ENCODE data around the gene FLRT3. TPM values are rescaled to one million over a fixed set of nuclear protein-coding genes. Genes with fewer than 3 reads are reported as not detected.
A peak's percentile ranks its signal among the peaks of the same experiment; 100 is the strongest.

Gene FLRT3
- total RNA-seq, 4 donors from 2014 or later, result 0.37 to 6.2 (median 4.0) TPM

DNA sequence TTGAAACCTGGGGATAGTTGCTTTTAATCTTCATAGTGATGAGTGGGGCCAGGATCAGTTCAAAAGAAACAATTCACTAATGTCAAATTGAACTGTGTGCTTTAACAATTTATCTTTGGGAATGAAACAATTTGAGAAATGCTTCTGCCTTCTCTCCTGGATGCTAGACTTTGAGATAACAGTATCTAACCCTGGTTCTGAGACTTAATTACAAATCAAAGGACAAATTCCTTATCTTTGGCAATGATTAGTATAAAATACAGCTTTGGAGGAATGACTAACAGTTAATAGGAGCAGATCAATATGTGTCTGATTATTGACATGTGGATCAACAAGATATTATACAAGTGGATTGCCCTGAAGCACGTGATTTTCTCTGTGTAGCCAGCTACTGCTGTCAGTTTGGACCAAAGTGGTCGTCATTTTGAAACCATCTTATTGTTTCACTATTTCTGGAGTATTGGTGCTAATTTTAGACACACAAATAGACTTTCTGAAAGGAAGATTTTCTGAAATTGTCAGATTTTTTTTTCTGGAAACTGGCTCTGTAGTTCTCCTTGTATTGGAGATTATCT is 6.2 kb upstream of the FLRT3 start:
- intact Hi-C loops (cut with DNase I; ENCODE audit: low total_unique reads) (no loop called here), in situ Hi-C loops (cut with MboI; ENCODE audit: low pct_ligation_motif_present in 1 of 4, low pct_unique_long_range_greater_than_20kb in 1 of 4, low sequenced_read_pairs in 3 of 4) (loop anchor here in 1 of 4 donors (25.0 kb wide), 1 partner anchor 894 kb away; no protein-coding TSS in a partner anchor)
- no peaks in the 10 kb centered on the region for H3K36me3 ChIP-seq
- no peaks in the 10 kb centered on the region for H3K4me1 ChIP-seq
- H3K27ac ChIP-seq, result no peak overlapping the region
- no peak for DNase-seq
- H3K4me3 ChIP-seq, result no peak overlapping the region
- no peak for TF ChIP-seq EP300 (IDR thresholded peaks at IDR 0.05; ENCODE audit: low read depth)
- TF ChIP-seq POLR2A (IDR thresholded peaks at IDR 0.05), result no peak
- TF ChIP-seq, protein P1, sequence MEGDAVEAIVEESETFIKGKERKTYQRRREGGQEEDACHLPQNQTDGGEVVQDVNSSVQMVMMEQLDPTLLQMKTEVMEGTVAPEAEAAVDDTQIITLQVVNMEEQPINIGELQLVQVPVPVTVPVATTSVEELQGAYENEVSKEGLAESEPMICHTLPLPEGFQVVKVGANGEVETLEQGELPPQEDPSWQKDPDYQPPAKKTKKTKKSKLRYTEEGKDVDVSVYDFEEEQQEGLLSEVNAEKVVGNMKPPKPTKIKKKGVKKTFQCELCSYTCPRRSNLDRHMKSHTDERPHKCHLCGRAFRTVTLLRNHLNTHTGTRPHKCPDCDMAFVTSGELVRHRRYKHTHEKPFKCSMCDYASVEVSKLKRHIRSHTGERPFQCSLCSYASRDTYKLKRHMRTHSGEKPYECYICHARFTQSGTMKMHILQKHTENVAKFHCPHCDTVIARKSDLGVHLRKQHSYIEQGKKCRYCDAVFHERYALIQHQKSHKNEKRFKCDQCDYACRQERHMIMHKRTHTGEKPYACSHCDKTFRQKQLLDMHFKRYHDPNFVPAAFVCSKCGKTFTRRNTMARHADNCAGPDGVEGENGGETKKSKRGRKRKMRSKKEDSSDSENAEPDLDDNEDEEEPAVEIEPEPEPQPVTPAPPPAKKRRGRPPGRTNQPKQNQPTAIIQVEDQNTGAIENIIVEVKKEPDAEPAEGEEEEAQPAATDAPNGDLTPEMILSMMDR (IDR thresholded peaks at IDR 0.05), result no peak
- no peak for TF ChIP-seq POLR2AphosphoS5 (IDR thresholded peaks at IDR 0.05)
- no peaks in the 10 kb centered on the region for H3K9me3 ChIP-seq
- H3K27me3 ChIP-seq, result no peaks in the 10 kb centered on the region
- 70 to 73% methylated on average over 2 of the region's 2 CpGs for WGBS, 2 donors (ENCODE audit: low coverage in 1 of 2)

DNA sequence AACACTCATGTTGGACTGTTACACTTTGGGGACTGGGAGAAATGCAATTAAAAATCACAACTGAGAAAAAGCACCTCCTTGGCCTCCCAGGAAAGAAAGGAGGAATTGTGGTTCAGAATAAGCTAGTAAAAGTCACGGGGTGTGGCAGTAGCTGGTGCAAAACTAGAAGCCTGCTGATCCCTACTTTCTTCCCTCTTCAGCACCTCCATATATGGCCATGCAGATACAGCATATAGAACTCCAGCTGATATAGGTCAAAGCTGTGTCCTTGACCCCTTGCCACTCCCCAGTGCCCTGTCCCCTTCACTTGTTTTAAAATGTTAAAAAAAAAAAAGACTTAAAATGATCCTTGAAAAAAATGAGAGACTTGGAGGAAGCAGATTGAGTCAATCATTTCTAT is 5.5 kb upstream of the FLRT3 start:
- Histone ChIP-seq H3K36me3 (no peaks in the 10 kb centered on the region), H3K9me3 (no peaks in the 10 kb centered on the region), H3K4me3 (no peak overlapping the region), H3K4me1 (no peaks in the 10 kb centered on the region), H3K27ac (no peak overlapping the region), H3K27me3 (no peaks in the 10 kb centered on the region)
- no peak for DNase-seq
- TF ChIP-seq, protein P1 (IDR thresholded peaks at IDR 0.05), result no peak
- TF ChIP-seq POLR2AphosphoS5 (IDR thresholded peaks at IDR 0.05) (no peak), POLR2A (IDR thresholded peaks at IDR 0.05) (no peak), EP300 (IDR thresholded peaks at IDR 0.05; ENCODE audit: low read depth) (no peak)
- WGBS, 2 donors (ENCODE audit: low coverage in 1 of 2), result 32 to 50% methylated on average over 1 of the region's 1 CpG
- intact Hi-C loops (cut with DNase I; ENCODE audit: low total_unique reads), result no loop called here
- in situ Hi-C loops (cut with MboI; ENCODE audit: low pct_ligation_motif_present in 1 of 4, low pct_unique_long_range_greater_than_20kb in 1 of 4, low sequenced_read_pairs in 3 of 4), result loop anchor here in 1 of 4 donors (25.0 kb wide), 1 partner anchor 894 kb away; no protein-coding TSS in a partner anchor

DNA sequence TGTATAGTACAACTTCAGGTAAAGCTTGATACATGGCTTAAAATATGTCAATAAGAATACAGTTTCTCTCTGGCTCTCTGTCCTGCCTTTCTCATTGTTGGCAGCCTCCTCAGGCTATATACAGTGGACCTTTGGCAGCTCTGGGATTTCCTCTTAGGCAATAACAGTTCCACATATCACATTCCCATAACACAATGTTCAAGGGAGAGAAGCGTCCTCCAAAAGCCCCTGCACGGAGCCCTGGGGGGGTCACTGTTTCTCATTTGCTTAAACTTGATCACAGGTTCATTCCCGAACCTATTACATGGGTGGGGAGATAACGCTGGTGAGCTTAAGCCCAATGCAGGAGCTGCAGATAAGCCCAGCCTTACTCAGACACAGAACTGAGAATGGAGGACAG is 4.4 kb upstream of the FLRT3 start:
- no peaks in the 10 kb centered on the region for H3K9me3 ChIP-seq
- 57 to 67% methylated on average over 1 to 4 of the region's 4 CpGs for WGBS, 2 donors (ENCODE audit: low coverage in 1 of 2)
- H3K36me3 ChIP-seq, result no peaks in the 10 kb centered on the region
- intact Hi-C loops (cut with DNase I; ENCODE audit: low total_unique reads) (loop anchor here (1.0 kb wide), 1 partner anchor 22 kb away; no protein-coding TSS in a partner anchor), in situ Hi-C loops (cut with MboI; ENCODE audit: low pct_ligation_motif_present in 1 of 4, low pct_unique_long_range_greater_than_20kb in 1 of 4, low sequenced_read_pairs in 3 of 4) (loop anchor here in 1 of 4 donors (25.0 kb wide), 1 partner anchor 896 kb away; no protein-coding TSS in a partner anchor)
- no peak overlapping the region for H3K27ac ChIP-seq
- H3K4me1 ChIP-seq, result peaks cover 0 to 2% (median 0%) of the 10 kb centered on the region in 4 donors
- TF ChIP-seq POLR2AphosphoS5 (IDR thresholded peaks at IDR 0.05), result no peak
- TF ChIP-seq EP300 (IDR thresholded peaks at IDR 0.05; ENCODE audit: low read depth), result no peak
- no peak for TF ChIP-seq POLR2A (IDR thresholded peaks at IDR 0.05)
- TF ChIP-seq, protein P1 (IDR thresholded peaks at IDR 0.05), result no peak
- no peak overlapping the region for H3K4me3 ChIP-seq
- DNase-seq, result no peak
- no peaks in the 10 kb centered on the region for H3K27me3 ChIP-seq

DNA sequence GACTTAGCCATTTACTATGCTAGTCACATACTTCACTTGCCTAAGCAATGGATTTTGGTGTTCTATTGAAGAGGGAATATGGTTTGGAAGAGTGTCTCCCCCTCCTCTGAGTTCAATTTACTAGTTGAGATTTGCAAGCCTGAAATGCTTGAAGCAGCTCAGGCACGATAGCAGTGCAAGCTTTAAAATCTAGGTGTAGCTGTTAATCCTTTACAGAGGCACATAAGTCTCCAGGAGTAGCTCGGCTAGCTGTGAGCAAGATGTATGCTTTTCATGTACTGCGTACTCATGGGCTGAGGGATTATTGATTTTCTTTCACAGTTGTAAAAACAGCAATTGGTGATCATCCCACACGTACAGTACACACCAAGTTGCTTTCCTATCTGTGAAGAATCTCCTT is 726 bp downstream of the FLRT3 start:
- Histone ChIP-seq H3K4me3 (peak overlapping the region in 3 of 4 donors; percentile 35 to 59 (median 40)), H3K27ac (peak overlapping the region; percentile 65 to 82 (median 72)), H3K27me3 (no peaks in the 10 kb centered on the region), H3K9me3 (no peaks in the 10 kb centered on the region), H3K36me3 (no peaks in the 10 kb centered on the region), H3K4me1 (peaks cover 0 to 15% (median 0%) of the 10 kb centered on the region in 4 donors)
- DNase-seq, result no peak
- intact Hi-C loops (cut with DNase I; ENCODE audit: low total_unique reads) (no loop called here), in situ Hi-C loops (cut with MboI; ENCODE audit: low pct_ligation_motif_present in 1 of 4, low pct_unique_long_range_greater_than_20kb in 1 of 4, low sequenced_read_pairs in 3 of 4) (loop anchor here in 1 of 4 donors (25.0 kb wide), 1 partner anchor 901 kb away; no protein-coding TSS in a partner anchor)
- 0 to 28% methylated on average over 1 to 4 of the region's 4 CpGs for WGBS, 2 donors (ENCODE audit: low coverage in 1 of 2)
- TF ChIP-seq, protein P1 (IDR thresholded peaks at IDR 0.05), result no peak
- no peak for TF ChIP-seq POLR2A (IDR thresholded peaks at IDR 0.05)
- TF ChIP-seq POLR2AphosphoS5 (IDR thresholded peaks at IDR 0.05), result no peak
- no peak for TF ChIP-seq EP300 (IDR thresholded peaks at IDR 0.05; ENCODE audit: low read depth)

Data from transverse colon (tissue), 4 donors.